Testis (tissue), 2 donors: ENCODE data around the gene BGN.

Experiments
- POLR2A ChIP-seq: fragments of 450-650 bp; IDR thresholded peaks from one replicate; pipeline ENCODE4 v1.6.1; 2017; ENCODE audit warnings: antibody characterized with exemption, mild to moderate bottlenecking, moderate library complexity
- TF ChIP-seq, protein P1 (sequence below), 3 experiments: fragments of 450-650 bp in 2 of 3; fragments of 200-600 bp in 1 of 3; sonication (generic) in 1 of 3; IDR thresholded peaks; one replicate each; pipeline ENCODE4 v1.5.1; 2016 to 2019; ENCODE audit warnings: antibody characterized with exemption in 3 of 3, mild to moderate bottlenecking in 2 of 3, moderate library complexity in 1 of 3

DNA sequence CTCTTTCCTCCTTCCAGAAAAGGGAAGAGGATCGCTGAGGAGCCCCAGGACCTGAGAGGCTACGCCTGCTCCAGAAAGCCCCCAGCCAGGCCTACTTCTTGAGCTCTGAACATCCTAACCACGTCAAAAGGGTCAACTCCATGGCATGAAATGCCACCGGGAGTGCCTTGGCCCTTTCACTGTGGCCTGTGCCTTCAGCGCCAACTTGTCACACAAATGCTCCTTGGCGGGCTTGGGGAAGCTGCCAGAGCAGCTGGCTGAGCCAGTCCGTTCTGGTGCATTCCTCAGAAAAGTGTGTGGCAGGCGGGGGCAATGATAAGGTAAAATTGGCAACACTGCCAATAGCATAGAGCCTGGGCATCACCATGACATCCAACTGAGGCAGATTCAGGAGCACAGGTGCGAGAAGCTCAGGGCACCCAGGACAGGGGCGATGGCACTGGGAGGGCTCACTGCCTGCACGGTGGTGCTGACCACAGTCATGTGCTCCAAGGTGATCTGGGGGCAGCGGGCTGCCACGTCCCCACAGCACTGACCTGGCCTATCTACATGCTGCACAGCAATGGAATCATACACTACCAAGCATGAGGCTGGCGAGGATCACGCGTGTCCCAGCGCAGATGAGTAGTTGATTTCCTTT lies 36.8 kb upstream of the BGN start:
- TF ChIP-seq, protein P1, sequence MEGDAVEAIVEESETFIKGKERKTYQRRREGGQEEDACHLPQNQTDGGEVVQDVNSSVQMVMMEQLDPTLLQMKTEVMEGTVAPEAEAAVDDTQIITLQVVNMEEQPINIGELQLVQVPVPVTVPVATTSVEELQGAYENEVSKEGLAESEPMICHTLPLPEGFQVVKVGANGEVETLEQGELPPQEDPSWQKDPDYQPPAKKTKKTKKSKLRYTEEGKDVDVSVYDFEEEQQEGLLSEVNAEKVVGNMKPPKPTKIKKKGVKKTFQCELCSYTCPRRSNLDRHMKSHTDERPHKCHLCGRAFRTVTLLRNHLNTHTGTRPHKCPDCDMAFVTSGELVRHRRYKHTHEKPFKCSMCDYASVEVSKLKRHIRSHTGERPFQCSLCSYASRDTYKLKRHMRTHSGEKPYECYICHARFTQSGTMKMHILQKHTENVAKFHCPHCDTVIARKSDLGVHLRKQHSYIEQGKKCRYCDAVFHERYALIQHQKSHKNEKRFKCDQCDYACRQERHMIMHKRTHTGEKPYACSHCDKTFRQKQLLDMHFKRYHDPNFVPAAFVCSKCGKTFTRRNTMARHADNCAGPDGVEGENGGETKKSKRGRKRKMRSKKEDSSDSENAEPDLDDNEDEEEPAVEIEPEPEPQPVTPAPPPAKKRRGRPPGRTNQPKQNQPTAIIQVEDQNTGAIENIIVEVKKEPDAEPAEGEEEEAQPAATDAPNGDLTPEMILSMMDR (IDR thresholded peaks at IDR 0.05), result no peak
- no peak for TF ChIP-seq POLR2A
